ENCODE results near the gene THSD1. TPM values are rescaled to one million over a fixed set of nuclear protein-coding genes. Genes with fewer than 3 reads are reported as not detected.

The THSD1 gene
- total RNA-seq, 5 donors from 2014 or later (not counting 1 experiment from before 2014, with no cell fraction given), result 0.26 to 0.63 (median 0.47) TPM

- no peaks in the 10 kb centered on the region for H3K27me3 ChIP-seq (replicated peaks in 1 of 2; ENCODE audit: control insufficient read depth in 2 of 2, extremely low read depth in 1 of 2, insufficient read depth in 2 of 2, low read length in 1 of 2)
- Mint-ChIP-seq H3K9me3 (no peaks in the 10 kb centered on the region), H3K27ac (peak overlapping the region in 1 of 2 donors; percentile 61), H3K36me3 (peaks cover 4% of the 10 kb centered on the region), H3K27me3 (no peaks in the 10 kb centered on the region), H3K4me1 (peaks cover 37 to 42% (median 39%) of the 10 kb centered on the region in 3 donors), H3K4me3 (no peak overlapping the region)
- peaks cover 13 to 21% of the 10 kb centered on the region in 2 experiments for H3K4me1 ChIP-seq (ENCODE audit: control insufficient read depth in 1 of 2, extremely low read depth in 1 of 2, insufficient read depth in 2 of 2, low read length in 2 of 2)
- H3K36me3 ChIP-seq (ENCODE audit: control insufficient read depth in 2 of 2, extremely low read depth in 1 of 2, insufficient read depth in 1 of 2, low read length in 1 of 2), result peaks cover 2 to 3% of the 10 kb centered on the region in 2 donors
- H3K9me3 ChIP-seq, result no peaks in the 10 kb centered on the region
- no peak overlapping the region for H3K27ac ChIP-seq (ENCODE audit: low read length)
- CTCF ChIA-PET, result interaction anchor here (0.7 to 1.8 kb wide), 3 partner anchors 9 to 614 kb away, joined by 4 to 11 read pairs (median 7); no protein-coding TSS in a partner anchor
- POLR2A ChIA-PET, result interaction anchor here in 1 of 2 donors (0.5 to 0.6 kb wide), 3 partner anchors 16 to 35 kb away, joined by 3 to 8 read pairs (median 4); no protein-coding TSS in a partner anchor
- no peak for ATAC-seq (replicated peaks in 1 of 4)
- H3K4me3 ChIP-seq (ENCODE audit: control insufficient read depth in 1 of 2, extremely low read depth in 1 of 2, low read length in 1 of 2), result no peak overlapping the region
- 50% methylated on average over 1 of the region's 2 CpGs for WGBS (ENCODE audit: insufficient coverage)
- no peak for DNase-seq
Measured at GRCh38 chr13:52447354-52447753, 41.4 kb upstream of the THSD1 start.

- POLR2A ChIA-PET, result no interaction called here
Measured at GRCh38 chr13:52446265-52446664, 40.3 kb upstream of the THSD1 start.

DNA sequence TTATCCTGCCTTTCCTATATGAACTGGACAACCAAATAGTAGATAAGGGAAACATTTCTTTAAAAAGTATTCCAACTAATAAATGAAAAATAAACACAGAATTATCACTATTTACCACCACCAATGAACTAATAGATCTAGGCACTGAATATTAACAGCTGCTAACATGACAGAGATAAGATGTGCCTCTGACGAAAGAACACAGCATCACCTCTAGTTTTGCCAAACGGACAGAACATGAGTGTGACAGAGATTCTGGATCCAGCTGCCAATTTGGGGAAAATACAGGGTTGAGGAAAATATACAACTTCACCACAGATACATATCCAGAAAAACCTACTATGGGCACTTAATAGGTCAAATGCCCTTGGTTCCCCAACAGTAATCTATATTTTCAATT is 26.5 kb upstream of the THSD1 start:
- peaks cover 0 to 44% of the 10 kb centered on the region in 2 donors for H3K36me3 ChIP-seq (ENCODE audit: control insufficient read depth in 2 of 2, extremely low read depth in 1 of 2, insufficient read depth in 1 of 2, low read length in 1 of 2)
- H3K27me3 ChIP-seq (replicated peaks in 1 of 2; ENCODE audit: control insufficient read depth in 2 of 2, extremely low read depth in 1 of 2, insufficient read depth in 2 of 2, low read length in 1 of 2), result no peaks in the 10 kb centered on the region
- Mint-ChIP-seq H3K4me3 (no peak overlapping the region), H3K36me3 (peaks cover 60% of the 10 kb centered on the region), H3K27me3 (no peaks in the 10 kb centered on the region), H3K9me3 (no peaks in the 10 kb centered on the region), H3K4me1 (peaks cover 0 to 2% (median 0%) of the 10 kb centered on the region in 3 donors), H3K27ac (no peak overlapping the region)
- no CpG with 5 or more reads among the region's 2 CpGs for WGBS (ENCODE audit: insufficient coverage)
- no peak for ATAC-seq (replicated peaks in 1 of 4)
- H3K4me1 ChIP-seq (ENCODE audit: control insufficient read depth in 1 of 2, extremely low read depth in 1 of 2, insufficient read depth in 2 of 2, low read length in 2 of 2), result no peaks in the 10 kb centered on the region
- ChIA-PET CTCF (interaction anchor here (0.5 to 0.7 kb wide), 2 partner anchors 18 to 588 kb away, joined by 3 read pairs; partner anchors contain the start of gene VPS36 (in 1 of the 2)), POLR2A (no interaction called here)
- DNase-seq, result no peak
- no peaks in the 10 kb centered on the region for H3K9me3 ChIP-seq
- H3K4me3 ChIP-seq (ENCODE audit: control insufficient read depth in 1 of 2, extremely low read depth in 1 of 2, low read length in 1 of 2), result no peak overlapping the region
- H3K27ac ChIP-seq (ENCODE audit: low read length), result no peak overlapping the region

More at GRCh38 chr13:52446265-52446664, 40.3 kb upstream of the THSD1 start:
- no CpG with 5 or more reads among the region's 1 CpG for WGBS (ENCODE audit: insufficient coverage)
- Mint-ChIP-seq H3K27ac (no peak overlapping the region), H3K4me1 (peaks cover 37 to 42% (median 39%) of the 10 kb centered on the region in 3 donors), H3K9me3 (no peaks in the 10 kb centered on the region), H3K36me3 (peaks cover 4% of the 10 kb centered on the region), H3K27me3 (no peaks in the 10 kb centered on the region), H3K4me3 (no peak overlapping the region)
- no peaks in the 10 kb centered on the region for H3K9me3 ChIP-seq
- no peak for ATAC-seq (replicated peaks in 1 of 4)
- H3K4me1 ChIP-seq (ENCODE audit: control insufficient read depth in 1 of 2, extremely low read depth in 1 of 2, insufficient read depth in 2 of 2, low read length in 2 of 2), result peaks cover 13 to 21% of the 10 kb centered on the region in 2 experiments
- H3K27ac ChIP-seq (ENCODE audit: low read length), result no peak overlapping the region
- CTCF ChIA-PET, result no interaction called here
- DNase-seq, result no peak
- H3K36me3 ChIP-seq (ENCODE audit: control insufficient read depth in 2 of 2, extremely low read depth in 1 of 2, insufficient read depth in 1 of 2, low read length in 1 of 2), result peaks cover 3 to 10% of the 10 kb centered on the region in 2 donors
- H3K4me3 ChIP-seq (ENCODE audit: control insufficient read depth in 1 of 2, extremely low read depth in 1 of 2, low read length in 1 of 2), result no peak overlapping the region
- no peaks in the 10 kb centered on the region for H3K27me3 ChIP-seq (replicated peaks in 1 of 2; ENCODE audit: control insufficient read depth in 2 of 2, extremely low read depth in 1 of 2, insufficient read depth in 2 of 2, low read length in 1 of 2)

DNA sequence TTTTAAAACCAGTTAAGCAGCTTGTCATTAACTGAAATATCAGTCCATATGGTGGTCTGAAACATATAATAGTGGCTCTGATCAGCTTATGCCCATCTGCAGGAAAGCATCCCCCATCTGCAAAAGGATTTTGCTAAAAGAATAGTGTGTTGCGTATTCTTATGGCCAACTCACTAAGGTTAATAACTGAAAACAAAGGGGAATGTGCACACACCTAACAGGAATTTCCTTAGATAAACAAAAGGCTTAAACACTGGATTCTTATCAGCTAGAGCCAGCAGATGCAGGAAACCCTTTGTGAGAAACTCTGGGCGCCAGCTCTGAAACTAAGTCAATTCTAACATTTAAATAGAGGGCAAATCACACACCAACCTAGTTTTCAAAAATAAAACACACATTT is 22.3 kb upstream of the THSD1 start:
- no peak overlapping the region for H3K27ac Mint-ChIP-seq
- no peaks in the 10 kb centered on the region for H3K9me3 Mint-ChIP-seq
- no peaks in the 10 kb centered on the region for H3K4me1 ChIP-seq (ENCODE audit: control insufficient read depth in 1 of 2, extremely low read depth in 1 of 2, insufficient read depth in 2 of 2, low read length in 2 of 2)
- ATAC-seq (replicated peaks in 1 of 4), result no peak
- H3K27ac ChIP-seq (ENCODE audit: low read length), result no peak overlapping the region
- no peak overlapping the region for H3K4me3 ChIP-seq (ENCODE audit: control insufficient read depth in 1 of 2, extremely low read depth in 1 of 2, low read length in 1 of 2)
- H3K36me3 ChIP-seq (ENCODE audit: control insufficient read depth in 2 of 2, extremely low read depth in 1 of 2, insufficient read depth in 1 of 2, low read length in 1 of 2), result peaks cover 0 to 34% of the 10 kb centered on the region in 2 donors
- no peak overlapping the region for H3K4me3 Mint-ChIP-seq
- no peak for DNase-seq
- no peaks in the 10 kb centered on the region for H3K27me3 ChIP-seq (replicated peaks in 1 of 2; ENCODE audit: control insufficient read depth in 2 of 2, extremely low read depth in 1 of 2, insufficient read depth in 2 of 2, low read length in 1 of 2)
- H3K27me3 Mint-ChIP-seq, result no peaks in the 10 kb centered on the region
- no peaks in the 10 kb centered on the region for H3K4me1 Mint-ChIP-seq
- CTCF ChIA-PET, result no interaction called here
- peaks cover 54% of the 10 kb centered on the region for H3K36me3 Mint-ChIP-seq
- WGBS (ENCODE audit: insufficient coverage), result 100% methylated on average over 1 of the region's 2 CpGs
- POLR2A ChIA-PET, result interaction anchor here (0.6 to 0.7 kb wide), 2 partner anchors 281 to 1367 kb away, joined by 3 read pairs; no protein-coding TSS in a partner anchor
- H3K9me3 ChIP-seq, result no peaks in the 10 kb centered on the region

DNA sequence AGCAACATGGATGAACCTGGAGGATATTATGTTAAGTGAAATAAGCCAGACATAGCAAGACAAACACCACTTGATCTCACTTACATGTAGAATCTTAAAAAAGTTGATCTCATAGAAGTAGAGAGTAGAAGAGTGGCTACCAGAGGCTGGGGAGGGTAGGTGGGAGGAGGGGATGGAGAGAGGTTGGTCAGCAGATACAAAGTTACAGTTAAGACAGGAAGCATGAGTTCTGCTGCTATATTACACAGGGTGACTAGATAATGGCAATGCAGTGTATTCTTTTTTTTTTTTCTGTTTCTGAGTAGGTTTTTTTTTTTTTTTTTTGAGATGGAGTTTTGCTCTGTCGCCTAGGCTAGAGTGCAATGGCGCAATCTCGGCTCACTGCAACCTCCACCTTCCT is 15.2 kb upstream of the THSD1 start:
- no peak overlapping the region for H3K4me3 ChIP-seq (ENCODE audit: control insufficient read depth in 1 of 2, extremely low read depth in 1 of 2, low read length in 1 of 2)
- Mint-ChIP-seq H3K27me3 (no peaks in the 10 kb centered on the region), H3K4me3 (no peak overlapping the region), H3K27ac (no peak overlapping the region), H3K4me1 (peaks cover 0 to 5% (median 0%) of the 10 kb centered on the region in 3 donors), H3K9me3 (no peaks in the 10 kb centered on the region), H3K36me3 (peaks cover 52% of the 10 kb centered on the region)
- peaks cover 4 to 47% of the 10 kb centered on the region in 2 donors for H3K36me3 ChIP-seq (ENCODE audit: control insufficient read depth in 2 of 2, extremely low read depth in 1 of 2, insufficient read depth in 1 of 2, low read length in 1 of 2)
- CTCF ChIA-PET, result no interaction called here
- H3K9me3 ChIP-seq, result no peaks in the 10 kb centered on the region
- H3K4me1 ChIP-seq (ENCODE audit: control insufficient read depth in 1 of 2, extremely low read depth in 1 of 2, insufficient read depth in 2 of 2, low read length in 2 of 2), result no peaks in the 10 kb centered on the region
- POLR2A ChIA-PET, result interaction anchor here in 1 of 2 donors (0.7 kb wide), 1 partner anchor 38 kb away, joined by 13 read pairs; no protein-coding TSS in a partner anchor
- no peaks in the 10 kb centered on the region for H3K27me3 ChIP-seq (replicated peaks in 1 of 2; ENCODE audit: control insufficient read depth in 2 of 2, extremely low read depth in 1 of 2, insufficient read depth in 2 of 2, low read length in 1 of 2)
- no CpG with 5 or more reads among the region's 3 CpGs for WGBS (ENCODE audit: insufficient coverage)
- H3K27ac ChIP-seq (ENCODE audit: low read length), result no peak overlapping the region
- DNase-seq (no peak), ATAC-seq (replicated peaks in 1 of 4) (no peak)

- no peak for DNase-seq
- Histone ChIP-seq H3K9me3 (no peaks in the 10 kb centered on the region), H3K36me3 (ENCODE audit: control insufficient read depth in 2 of 2, extremely low read depth in 1 of 2, insufficient read depth in 1 of 2, low read length in 1 of 2) (peaks cover 4 to 53% of the 10 kb centered on the region in 2 donors), H3K27ac (ENCODE audit: low read length) (no peak overlapping the region), H3K27me3 (replicated peaks in 1 of 2; ENCODE audit: control insufficient read depth in 2 of 2, extremely low read depth in 1 of 2, insufficient read depth in 2 of 2, low read length in 1 of 2) (no peaks in the 10 kb centered on the region), H3K4me3 (ENCODE audit: control insufficient read depth in 1 of 2, extremely low read depth in 1 of 2, low read length in 1 of 2) (no peak overlapping the region), H3K4me1 (ENCODE audit: control insufficient read depth in 1 of 2, extremely low read depth in 1 of 2, insufficient read depth in 2 of 2, low read length in 2 of 2) (no peaks in the 10 kb centered on the region)
- no peaks in the 10 kb centered on the region for H3K27me3 Mint-ChIP-seq
- ChIA-PET CTCF (interaction anchor here in 1 of 2 donors (1.6 kb wide), 1 partner anchor 32 kb away, joined by 3 read pairs; the partner anchor contains the start of gene VPS36), POLR2A (no interaction called here)
- no peak for ATAC-seq (replicated peaks in 1 of 4)
- no CpG with 5 or more reads among the region's 1 CpG for WGBS (ENCODE audit: insufficient coverage)
- H3K9me3 Mint-ChIP-seq, result no peaks in the 10 kb centered on the region
- H3K27ac Mint-ChIP-seq, result no peak overlapping the region
- peaks cover 0 to 5% (median 0%) of the 10 kb centered on the region in 3 donors for H3K4me1 Mint-ChIP-seq
- no peak overlapping the region for H3K4me3 Mint-ChIP-seq
- H3K36me3 Mint-ChIP-seq, result peaks cover 52% of the 10 kb centered on the region
Measured at GRCh38 chr13:52419080-52419479, 13.1 kb upstream of the THSD1 start.

Data from T-cell (primary cell).